Measurements from ENCODE around the gene PRXL2B.
A peak's percentile ranks its signal among the peaks of the same experiment; 100 is the strongest.

DNA sequence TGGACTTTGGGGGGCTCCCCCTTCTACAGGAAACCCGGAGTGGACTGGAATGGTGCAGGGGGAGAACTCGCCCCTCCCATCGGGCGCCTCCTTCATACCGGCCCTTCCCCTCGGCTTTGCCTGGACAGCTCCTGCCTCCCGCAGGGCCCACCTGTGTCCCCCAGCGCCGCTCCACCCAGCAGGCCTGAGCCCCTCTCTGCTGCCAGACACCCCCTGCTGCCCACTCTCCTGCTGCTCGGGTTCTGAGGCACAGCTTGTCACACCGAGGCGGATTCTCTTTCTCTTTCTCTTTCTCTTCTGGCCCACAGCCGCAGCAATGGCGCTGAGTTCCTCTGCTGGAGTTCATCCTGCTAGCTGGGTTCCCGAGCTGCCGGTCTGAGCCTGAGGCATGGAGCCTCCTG, 30.3 kb upstream of the PRXL2B start, which contains the start of gene TNFRSF14:
- TF ChIP-seq, protein P1, sequence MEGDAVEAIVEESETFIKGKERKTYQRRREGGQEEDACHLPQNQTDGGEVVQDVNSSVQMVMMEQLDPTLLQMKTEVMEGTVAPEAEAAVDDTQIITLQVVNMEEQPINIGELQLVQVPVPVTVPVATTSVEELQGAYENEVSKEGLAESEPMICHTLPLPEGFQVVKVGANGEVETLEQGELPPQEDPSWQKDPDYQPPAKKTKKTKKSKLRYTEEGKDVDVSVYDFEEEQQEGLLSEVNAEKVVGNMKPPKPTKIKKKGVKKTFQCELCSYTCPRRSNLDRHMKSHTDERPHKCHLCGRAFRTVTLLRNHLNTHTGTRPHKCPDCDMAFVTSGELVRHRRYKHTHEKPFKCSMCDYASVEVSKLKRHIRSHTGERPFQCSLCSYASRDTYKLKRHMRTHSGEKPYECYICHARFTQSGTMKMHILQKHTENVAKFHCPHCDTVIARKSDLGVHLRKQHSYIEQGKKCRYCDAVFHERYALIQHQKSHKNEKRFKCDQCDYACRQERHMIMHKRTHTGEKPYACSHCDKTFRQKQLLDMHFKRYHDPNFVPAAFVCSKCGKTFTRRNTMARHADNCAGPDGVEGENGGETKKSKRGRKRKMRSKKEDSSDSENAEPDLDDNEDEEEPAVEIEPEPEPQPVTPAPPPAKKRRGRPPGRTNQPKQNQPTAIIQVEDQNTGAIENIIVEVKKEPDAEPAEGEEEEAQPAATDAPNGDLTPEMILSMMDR (conservative IDR thresholded peaks at IDR 0.05 in 1 of 2, IDR thresholded peaks at IDR 0.05 in 1 of 2; ENCODE audit: extremely low read depth in 1 of 2, insufficient read depth in 1 of 2, low read depth in 1 of 2, low read length in 2 of 2): peak in 1 of 2 donors; percentile 3
- TF ChIP-seq EZH2 (IDR thresholded peaks at IDR 0.05; ENCODE audit: borderline replicate concordance, low read length): no peak

All from mammary epithelial cell (primary cell).